GM13977 (cell line): ENCODE data around the gene GDPD5.

ENCODE experiments used
- DNase-seq: peaks from one replicate; pipeline ENCODE4 v3.0.0; 2012; ENCODE audit warnings: low spot score
- in situ Hi-C: fragments of 300-500 bp; cut with MboI; formaldehyde crosslinking; loops from one replicate; pipeline ENCODE4 v1.12.0; 2022; ENCODE audit warnings: low sequenced_read_pairs, low pct_unique_long_range_greater_than_20kb, mixed read lengths, inconsistent platforms; ENCODE audit not compliant: unreplicated experiment
- TF ChIP-seq, protein P1 (sequence below): IDR thresholded peaks from 2 replicates; pipeline ENCODE4 v1.5.1; 2012; ENCODE audit warnings: mild to moderate bottlenecking, control low read depth; ENCODE audit not compliant: insufficient read depth; ENCODE audit errors: extremely low read depth, missing control alignments

The GDPD5 gene

GRCh38 chr11:75568616-75569219 is 43.0 kb upstream of the GDPD5 start:
- DNase-seq: no peak
- in situ Hi-C loops: no loop called here
- TF ChIP-seq, protein P1, sequence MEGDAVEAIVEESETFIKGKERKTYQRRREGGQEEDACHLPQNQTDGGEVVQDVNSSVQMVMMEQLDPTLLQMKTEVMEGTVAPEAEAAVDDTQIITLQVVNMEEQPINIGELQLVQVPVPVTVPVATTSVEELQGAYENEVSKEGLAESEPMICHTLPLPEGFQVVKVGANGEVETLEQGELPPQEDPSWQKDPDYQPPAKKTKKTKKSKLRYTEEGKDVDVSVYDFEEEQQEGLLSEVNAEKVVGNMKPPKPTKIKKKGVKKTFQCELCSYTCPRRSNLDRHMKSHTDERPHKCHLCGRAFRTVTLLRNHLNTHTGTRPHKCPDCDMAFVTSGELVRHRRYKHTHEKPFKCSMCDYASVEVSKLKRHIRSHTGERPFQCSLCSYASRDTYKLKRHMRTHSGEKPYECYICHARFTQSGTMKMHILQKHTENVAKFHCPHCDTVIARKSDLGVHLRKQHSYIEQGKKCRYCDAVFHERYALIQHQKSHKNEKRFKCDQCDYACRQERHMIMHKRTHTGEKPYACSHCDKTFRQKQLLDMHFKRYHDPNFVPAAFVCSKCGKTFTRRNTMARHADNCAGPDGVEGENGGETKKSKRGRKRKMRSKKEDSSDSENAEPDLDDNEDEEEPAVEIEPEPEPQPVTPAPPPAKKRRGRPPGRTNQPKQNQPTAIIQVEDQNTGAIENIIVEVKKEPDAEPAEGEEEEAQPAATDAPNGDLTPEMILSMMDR: no peak

DNA sequence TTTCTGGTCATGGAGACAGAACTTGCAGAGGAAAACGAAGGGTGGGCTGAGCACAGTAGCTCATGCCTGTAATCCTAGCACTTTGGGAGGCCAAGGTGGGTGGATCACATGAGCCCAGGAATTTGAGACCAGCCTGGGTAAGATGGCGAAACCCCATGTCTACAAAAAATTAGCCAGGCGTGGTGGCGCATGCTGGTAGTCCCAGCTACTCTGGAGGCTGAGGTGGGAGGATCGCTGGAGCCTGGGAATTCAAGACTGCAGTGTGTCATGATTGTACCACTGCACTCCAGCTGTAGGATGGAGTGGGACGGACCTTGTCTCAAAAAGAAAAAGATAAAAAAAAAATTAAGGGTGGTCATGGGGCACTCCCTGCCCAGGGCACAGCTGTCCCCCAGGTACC is 42.2 kb upstream of the GDPD5 start:
- in situ Hi-C loops: no loop called here
- DNase-seq: no peak
- TF ChIP-seq, protein P1: no peak

- no peak for DNase-seq
- TF ChIP-seq, protein P1: no peak
- in situ Hi-C loops: no loop called here
Observed at GRCh38 chr11:75566763-75567279, 41.1 kb upstream of the GDPD5 start.

DNA sequence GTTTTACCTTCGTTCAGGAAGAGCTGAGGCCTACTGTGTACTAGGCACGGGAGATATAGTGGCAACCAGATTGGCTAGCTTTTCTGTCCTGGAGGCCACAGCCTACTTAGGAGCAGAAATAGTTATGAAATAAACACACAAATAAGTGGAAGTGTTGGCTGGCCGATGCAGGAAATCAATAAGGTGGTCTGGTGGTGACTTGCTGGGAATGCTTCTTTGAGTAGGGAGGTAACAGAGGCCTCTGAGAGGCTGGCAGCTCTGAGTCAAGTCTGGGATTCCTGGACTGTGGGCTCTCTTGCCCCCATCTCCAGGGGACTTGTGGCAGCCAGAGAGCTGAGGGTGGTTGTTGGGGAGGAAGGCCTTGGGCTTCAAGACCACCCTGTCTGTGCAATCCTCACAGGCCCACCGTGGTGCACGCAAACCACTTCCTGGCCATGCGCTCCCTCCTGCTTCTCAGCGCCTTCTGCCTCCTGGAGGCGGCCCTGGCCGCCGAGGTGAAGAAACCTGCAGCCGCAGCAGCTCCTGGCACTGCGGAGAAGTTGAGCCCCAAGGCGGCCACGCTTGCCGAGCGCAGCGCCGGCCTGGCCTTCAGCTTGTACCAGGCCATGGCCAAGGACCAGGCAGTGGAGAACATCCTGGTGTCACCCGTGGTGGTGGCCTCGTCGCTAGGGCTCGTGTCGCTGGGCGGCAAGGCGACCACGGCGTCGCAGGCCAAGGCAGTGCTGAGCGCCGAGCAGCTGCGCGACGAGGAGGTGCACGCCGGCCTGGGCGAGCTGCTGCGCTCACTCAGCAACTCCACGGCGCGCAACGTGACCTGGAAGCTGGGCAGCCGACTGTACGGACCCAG is 40.4 kb upstream of the GDPD5 start:
- TF ChIP-seq, protein P1: no peak
- no peak for DNase-seq
- in situ Hi-C loops: no loop called here

GRCh38 chr11:75565221-75565814 is 39.6 kb upstream of the GDPD5 start:
- no peak for DNase-seq
- TF ChIP-seq, protein P1: no peak
- in situ Hi-C loops: no loop called here

DNA sequence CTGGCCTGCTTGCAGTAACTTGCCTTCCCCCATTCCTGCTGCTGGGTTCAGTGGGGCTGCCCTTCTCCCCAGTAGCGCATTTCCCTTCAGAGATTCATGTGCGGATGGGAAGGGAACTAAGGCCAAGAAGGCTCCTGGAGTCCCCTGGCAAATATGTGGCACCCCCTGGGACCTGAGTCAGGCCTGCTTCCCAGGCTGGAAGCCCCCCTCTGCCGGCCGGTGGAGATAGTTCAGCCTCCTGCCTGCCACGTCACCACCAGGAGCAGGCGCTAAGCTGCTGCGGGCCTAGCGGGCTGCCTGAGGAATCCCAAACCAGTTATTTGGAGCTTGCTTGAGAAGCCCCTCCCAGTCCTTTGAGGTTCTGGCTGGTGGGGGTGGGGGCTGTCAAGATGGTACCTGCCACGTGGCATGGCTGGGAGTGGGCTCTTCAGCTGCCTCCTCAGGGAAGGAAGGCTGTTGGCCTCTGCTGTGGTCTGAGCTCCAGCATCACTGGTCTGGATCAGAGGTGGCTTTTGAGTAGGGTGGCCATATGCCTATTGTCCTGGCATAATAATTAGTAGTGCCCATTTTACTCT is 38.3 kb upstream of the GDPD5 start:
- DNase-seq: no peak
- TF ChIP-seq, protein P1: no peak
- in situ Hi-C loops: no loop called here
